Heart left ventricle (tissue), 13 donors: Measurements from ENCODE around the gene ZCCHC8.
"Not testable (repeated sequence)": the region's sequence is repeated elsewhere in the genome, so short reads cannot be mapped to it uniquely, and the experiment has no call there.

ENCODE experiments used
- POLR2A ChIP-seq, 2 donors: fragments of 450-650 bp; IDR thresholded peaks; one replicate each; pipeline ENCODE4 v1.6.1; 2017; ENCODE audit warnings: antibody characterized with exemption in 2 of 2, mild to moderate bottlenecking in 2 of 2, moderate library complexity in 2 of 2
- TF ChIP-seq, protein P1 (sequence below), 12 donors: fragments of 200-600 bp; sonication (generic) in 4 of 12; IDR thresholded peaks; one replicate each; pipeline versions ENCODE4 v1.5.0 to v1.8.0; 2018 to 2022; ENCODE audit warnings: antibody characterized with exemption in 12 of 12, mild to moderate bottlenecking in 5 of 12
- donor health status: ischemic (EF 13 %, LVEDD 7.1; RV severe dilation, severe dysfunction).
- donor health status: DM: no; HTN: yes; CAD: no.
- donor health status: DM: no; HTN: no; CAD: no.
- donor health status: ischemic (EF 25% LVEDD 6.9; RV normal size, moderate dysfunction).
- donor health status: ischemic (EF 25% LVEDD 5.7; RV mildly dilated, moderate dysfunction).
- donor health status: ischemic (EF 35%, LVEDD 5.7; RV mildly dilated, moderate dysfunction).
- donor health status: nonischemic (EF 11% LVEDD 7.7; RV severe dilation, severe dysfunction).
- donor health status: DM: yes; HTN: yes; CAD: no.
- donor health status: PGD.
- donor health status: ischemic (EF 29% LVEDD 5.4; RV normal size, mild dysfunction).
- donor health status: nonischemic (EF 23%, LVEDD 6.1; RV moderate dilation, normal function).

- TF ChIP-seq, protein P1, sequence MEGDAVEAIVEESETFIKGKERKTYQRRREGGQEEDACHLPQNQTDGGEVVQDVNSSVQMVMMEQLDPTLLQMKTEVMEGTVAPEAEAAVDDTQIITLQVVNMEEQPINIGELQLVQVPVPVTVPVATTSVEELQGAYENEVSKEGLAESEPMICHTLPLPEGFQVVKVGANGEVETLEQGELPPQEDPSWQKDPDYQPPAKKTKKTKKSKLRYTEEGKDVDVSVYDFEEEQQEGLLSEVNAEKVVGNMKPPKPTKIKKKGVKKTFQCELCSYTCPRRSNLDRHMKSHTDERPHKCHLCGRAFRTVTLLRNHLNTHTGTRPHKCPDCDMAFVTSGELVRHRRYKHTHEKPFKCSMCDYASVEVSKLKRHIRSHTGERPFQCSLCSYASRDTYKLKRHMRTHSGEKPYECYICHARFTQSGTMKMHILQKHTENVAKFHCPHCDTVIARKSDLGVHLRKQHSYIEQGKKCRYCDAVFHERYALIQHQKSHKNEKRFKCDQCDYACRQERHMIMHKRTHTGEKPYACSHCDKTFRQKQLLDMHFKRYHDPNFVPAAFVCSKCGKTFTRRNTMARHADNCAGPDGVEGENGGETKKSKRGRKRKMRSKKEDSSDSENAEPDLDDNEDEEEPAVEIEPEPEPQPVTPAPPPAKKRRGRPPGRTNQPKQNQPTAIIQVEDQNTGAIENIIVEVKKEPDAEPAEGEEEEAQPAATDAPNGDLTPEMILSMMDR (IDR thresholded peaks at IDR 0.05): not testable (repeated sequence)
- not testable (repeated sequence) for TF ChIP-seq POLR2A (IDR thresholded peaks at IDR 0.05)
Measured at GRCh38 chr12:122446390-122446789, 54.3 kb downstream of the ZCCHC8 start.
